ENCODE data around the gene HOXB2.
A peak's percentile ranks its signal among the peaks of the same experiment; 100 is the strongest.

- peak; percentile 98 for TF ChIP-seq EZH2 (IDR thresholded peaks at IDR 0.05; ENCODE audit: low read depth, unreplicated experiment)
- no peak for TF ChIP-seq POLR2AphosphoS5 (IDR thresholded peaks at IDR 0.05; ENCODE audit: low read depth)
- no peak for TF ChIP-seq CTCF (conservative IDR thresholded peaks at IDR 0.05; ENCODE audit: low read depth in 2 of 2)
- no peak for TF ChIP-seq REST (IDR thresholded peaks at IDR 0.05; ENCODE audit: unreplicated experiment)
- no peak for TF ChIP-seq JUNB (IDR thresholded peaks at IDR 0.05; ENCODE audit: unreplicated experiment)
- TF ChIP-seq ZNF114 (CRISPR knock-in tag; IDR thresholded peaks at IDR 0.05): no peak
- TF ChIP-seq EZH2phosphoT487 (IDR thresholded peaks at IDR 0.05; ENCODE audit: unreplicated experiment): no peak
- no peak for TF ChIP-seq ZNF331 (CRISPR knock-in tag; IDR thresholded peaks at IDR 0.05; ENCODE audit: low read depth)
- no peak for TF ChIP-seq NANOG (IDR thresholded peaks at IDR 0.05; ENCODE audit: borderline replicate concordance)
- TF ChIP-seq CREB1 (CRISPR knock-in tag; IDR thresholded peaks at IDR 0.05; ENCODE audit: low read depth): no peak
- TF ChIP-seq ETS1 (IDR thresholded peaks at IDR 0.05): no peak
Measured at GRCh38 chr17:48568499-48569239, 23.8 kb upstream of the HOXB2 start.

Measured in GM23338 (cell line).